ENCODE results near the gene OR52W1. TPM values are rescaled to one million over a fixed set of nuclear protein-coding genes. Genes with fewer than 3 reads are reported as not detected.

Gene OR52W1
- total RNA-seq, 1 experiment from 2014 or later: not detected

GRCh38 chr11:6197466-6198200 lies 1.4 kb upstream of the OR52W1 start:
- H3K36me3 ChIP-seq (ENCODE audit: insufficient read depth, low read length, poor library complexity, severe bottlenecking): no peaks in the 10 kb centered on the region
- BruUV-seq (replicated peaks): no TSS peak
- H3K27ac ChIP-seq (ENCODE audit: low read depth, low read length, poor library complexity, severe bottlenecking): no peak overlapping the region
- intact Hi-C loops (cut with micrococcal nuclease; ENCODE audit: unreplicated experiment): no loop called here
- H3K9me3 ChIP-seq (ENCODE audit: low read depth, low read length, poor library complexity, severe bottlenecking): no peaks in the 10 kb centered on the region
- peaks cover 7% of the 10 kb centered on the region for H3K4me1 ChIP-seq (ENCODE audit: insufficient read depth, low read length, poor library complexity, severe bottlenecking)
- CTCF ChIA-PET: no interaction called here
- no peak for DNase-seq (ENCODE audit: low spot score)
- TF ChIP-seq EZH2 (IDR thresholded peaks at IDR 0.05; ENCODE audit: borderline replicate concordance, low read depth, low read length, poor library complexity, severe bottlenecking) (no peak), CTCF (conservative IDR thresholded peaks at IDR 0.05; ENCODE audit: low read depth, low read length) (no peak)
- no peaks in the 10 kb centered on the region for H3K27me3 ChIP-seq (replicated peaks; ENCODE audit: insufficient read depth, low read depth, low read length, poor library complexity)
- POLR2A ChIA-PET (ENCODE audit: low non-redundant PET): no interaction called here
- no peak overlapping the region for H3K4me3 ChIP-seq (ENCODE audit: low read depth, low read length, poor library complexity, severe bottlenecking)

DNA sequence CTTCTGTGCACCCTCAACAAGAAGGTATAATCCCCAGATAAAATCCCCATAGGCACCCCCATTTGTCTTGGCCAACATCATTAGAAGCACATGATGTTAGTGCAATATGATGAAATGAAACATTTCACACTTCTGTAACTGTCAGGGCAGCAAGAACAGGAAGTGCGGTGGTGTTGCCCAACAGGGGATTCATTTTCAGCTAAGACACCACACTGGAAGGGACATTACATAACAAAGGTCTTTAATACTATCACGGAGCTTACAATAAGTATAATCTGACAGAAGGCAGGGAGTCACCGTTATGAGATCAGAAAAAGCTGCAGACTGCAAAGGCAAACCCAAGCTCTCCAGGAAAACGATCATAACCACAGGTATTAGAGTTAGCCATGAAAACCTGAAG lies 2.0 kb downstream of the OR52W1 start:
- Histone ChIP-seq H3K36me3 (ENCODE audit: insufficient read depth, low read length, poor library complexity, severe bottlenecking) (no peaks in the 10 kb centered on the region), H3K27me3 (replicated peaks; ENCODE audit: insufficient read depth, low read depth, low read length, poor library complexity) (no peaks in the 10 kb centered on the region), H3K9me3 (ENCODE audit: low read depth, low read length, poor library complexity, severe bottlenecking) (no peaks in the 10 kb centered on the region), H3K4me3 (ENCODE audit: low read depth, low read length, poor library complexity, severe bottlenecking) (no peak overlapping the region), H3K27ac (ENCODE audit: low read depth, low read length, poor library complexity, severe bottlenecking) (no peak overlapping the region), H3K4me1 (ENCODE audit: insufficient read depth, low read length, poor library complexity, severe bottlenecking) (peaks cover 7% of the 10 kb centered on the region)
- DNase-seq (ENCODE audit: low spot score): peak; percentile 30
- TF ChIP-seq EZH2 (IDR thresholded peaks at IDR 0.05; ENCODE audit: borderline replicate concordance, low read depth, low read length, poor library complexity, severe bottlenecking) (no peak), CTCF (conservative IDR thresholded peaks at IDR 0.05; ENCODE audit: low read depth, low read length) (no peak)
- ChIA-PET POLR2A (ENCODE audit: low non-redundant PET) (no interaction called here), CTCF (no interaction called here)
- intact Hi-C loops (cut with micrococcal nuclease; ENCODE audit: unreplicated experiment): no loop called here
- no TSS peak for BruUV-seq (replicated peaks)

- H3K27ac ChIP-seq (ENCODE audit: low read depth, low read length, poor library complexity, severe bottlenecking): no peak overlapping the region
- no peak overlapping the region for H3K4me3 ChIP-seq (ENCODE audit: low read depth, low read length, poor library complexity, severe bottlenecking)
- POLR2A ChIA-PET (ENCODE audit: low non-redundant PET): no interaction called here
- no TSS peak for BruUV-seq (replicated peaks)
- TF ChIP-seq EZH2 (IDR thresholded peaks at IDR 0.05; ENCODE audit: borderline replicate concordance, low read depth, low read length, poor library complexity, severe bottlenecking) (no peak), CTCF (conservative IDR thresholded peaks at IDR 0.05; ENCODE audit: low read depth, low read length) (no peak)
- H3K4me1 ChIP-seq (ENCODE audit: insufficient read depth, low read length, poor library complexity, severe bottlenecking): peaks cover 7% of the 10 kb centered on the region
- intact Hi-C loops (cut with micrococcal nuclease; ENCODE audit: unreplicated experiment): no loop called here
- no peaks in the 10 kb centered on the region for H3K27me3 ChIP-seq (replicated peaks; ENCODE audit: insufficient read depth, low read depth, low read length, poor library complexity)
- no peaks in the 10 kb centered on the region for H3K36me3 ChIP-seq (ENCODE audit: insufficient read depth, low read length, poor library complexity, severe bottlenecking)
- H3K9me3 ChIP-seq (ENCODE audit: low read depth, low read length, poor library complexity, severe bottlenecking): no peaks in the 10 kb centered on the region
- no peak for DNase-seq (ENCODE audit: low spot score)
- CTCF ChIA-PET: no interaction called here
These were observed 2.5 kb downstream of the OR52W1 start for GRCh38 chr11:6201481-6201880.

Measured in A673 (cell line).